HG03558 (cell line): Measurements from ENCODE around the gene CRY2.
"Not testable (repeated sequence)": the region's sequence is repeated elsewhere in the genome, so short reads cannot be mapped to it uniquely, and the experiment has no call there.

Source experiments
- ATAC-seq: cut with Tn5 transposase; IDR thresholded peaks from one replicate; pipeline ENCODE4 v1.9.1; 2021; ENCODE audit warnings: moderate number of reproducible peaks; ENCODE audit not compliant: unreplicated experiment; ENCODE audit errors: extremely low read depth

The CRY2 gene

DNA sequence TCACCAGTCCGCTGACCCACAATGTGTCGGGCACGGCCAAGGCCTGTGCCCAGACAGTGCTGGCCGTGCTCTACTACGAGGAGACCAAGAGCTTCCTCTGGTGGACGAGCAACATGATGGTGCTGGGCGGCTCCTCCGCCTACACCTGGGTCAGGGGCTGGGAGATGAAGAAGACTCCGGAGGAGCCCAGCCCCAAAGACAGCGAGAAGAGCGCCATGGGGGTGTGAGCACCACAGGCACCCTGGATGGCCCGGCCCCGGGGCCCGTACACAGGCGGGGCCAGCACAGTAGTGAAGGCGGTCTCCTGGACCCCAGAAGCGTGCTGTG lies 36.2 kb upstream of the CRY2 start:
- no peak for ATAC-seq

- ATAC-seq, result no peak
These were observed 35.5 kb upstream of the CRY2 start for GRCh38 chr11:45811571-45812290.

GRCh38 chr11:45812581-45813548 lies 34.4 kb upstream of the CRY2 start:
- ATAC-seq, result no peak

GRCh38 chr11:45815747-45816146 lies 31.5 kb upstream of the CRY2 start:
- ATAC-seq, result no peak

GRCh38 chr11:45816614-45817013 lies 30.7 kb upstream of the CRY2 start:
- ATAC-seq, result no peak

GRCh38 chr11:45817191-45817590 lies 30.1 kb upstream of the CRY2 start:
- peak; percentile 59 for ATAC-seq

DNA sequence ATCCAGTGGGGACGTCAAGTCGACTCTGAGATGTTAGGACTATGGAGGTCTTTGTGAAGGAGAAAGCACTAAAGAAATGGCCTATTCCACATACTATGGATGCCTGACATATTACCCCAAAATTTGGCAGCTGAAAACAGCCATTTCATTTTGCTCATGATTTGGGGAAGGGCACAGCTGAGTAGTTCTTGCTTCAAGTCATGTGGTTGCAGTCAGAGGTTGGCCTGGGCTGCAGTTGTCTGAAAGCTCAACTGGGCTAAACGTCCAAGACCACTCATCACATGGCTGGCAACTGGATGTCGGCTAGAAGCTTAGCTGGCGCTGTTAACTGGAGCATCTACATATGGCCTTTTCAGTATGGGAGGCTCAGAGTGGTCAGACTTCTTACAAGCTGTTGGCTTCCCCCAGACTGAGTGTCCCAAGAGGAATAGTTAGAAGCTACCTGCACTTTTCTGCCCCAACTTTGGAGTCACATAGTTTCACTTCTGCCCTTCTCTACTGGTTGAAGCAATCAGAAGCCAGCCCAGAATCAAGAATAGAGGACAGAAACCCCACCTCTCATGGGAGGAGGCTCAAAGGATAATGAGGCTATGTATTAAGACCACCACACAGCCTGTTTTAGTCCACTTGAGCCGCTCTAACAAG lies 28.2 kb upstream of the CRY2 start:
- no peak for ATAC-seq

GRCh38 chr11:45820211-45820857 lies 26.9 kb upstream of the CRY2 start:
- ATAC-seq, result no peak

GRCh38 chr11:45826492-45826891 lies 20.8 kb upstream of the CRY2 start:
- not testable (repeated sequence) for ATAC-seq

GRCh38 chr11:45827123-45827522 lies 20.2 kb upstream of the CRY2 start:
- ATAC-seq, result no peak

- no peak for ATAC-seq
These were observed 18.3 kb upstream of the CRY2 start for GRCh38 chr11:45828996-45829395.

- no peak for ATAC-seq
These were observed 16.7 kb upstream of the CRY2 start for GRCh38 chr11:45830596-45830995.

DNA sequence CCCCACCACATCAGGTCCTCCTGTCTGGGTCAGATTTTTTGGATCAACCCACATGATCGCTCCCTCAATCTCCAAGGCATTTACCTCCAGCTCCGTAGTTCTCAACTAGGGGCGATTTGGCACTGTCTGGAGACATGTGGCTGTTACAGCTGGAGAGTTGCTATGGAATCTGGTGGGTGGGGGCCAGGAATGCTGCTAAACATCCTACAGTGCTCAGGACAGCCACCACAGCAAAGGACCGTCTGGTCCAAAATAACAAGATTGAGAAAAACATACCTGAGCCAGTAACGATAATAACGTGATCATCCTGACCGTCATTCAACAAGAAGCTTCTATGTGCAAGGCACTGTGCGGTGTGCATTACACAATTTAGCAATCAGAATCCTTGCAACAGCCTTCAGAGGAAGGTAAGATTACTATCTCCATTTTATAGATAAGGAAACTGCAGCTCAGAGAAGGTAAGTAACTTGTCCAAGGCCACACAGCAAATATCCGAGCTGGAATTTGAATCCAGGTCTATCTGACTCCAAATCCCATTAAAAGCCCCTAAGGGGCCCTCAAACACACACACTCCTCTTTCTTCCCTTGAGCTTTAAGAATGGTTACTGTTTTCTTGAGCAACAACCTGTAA lies 14.3 kb upstream of the CRY2 start:
- ATAC-seq, result no peak

DNA sequence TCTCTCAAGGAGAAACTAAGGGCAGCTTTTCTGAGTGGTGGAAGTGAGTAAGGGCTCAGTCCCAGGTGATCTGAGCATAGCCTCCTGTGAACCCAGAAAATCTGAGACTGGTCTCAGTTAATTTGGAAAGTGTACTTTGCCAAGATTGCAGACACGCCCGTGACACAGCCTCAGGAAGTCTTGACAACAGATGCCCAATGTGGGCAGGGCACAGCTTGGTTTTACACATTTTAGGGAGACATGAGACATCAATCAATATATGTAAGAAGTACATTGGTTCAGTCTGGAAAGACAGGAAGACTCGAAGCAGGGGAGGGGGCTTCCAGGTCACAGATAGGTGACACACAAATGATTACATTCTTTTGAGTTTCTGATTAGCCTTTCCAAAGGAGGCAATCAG lies 13.5 kb upstream of the CRY2 start:
- ATAC-seq, result no peak

DNA sequence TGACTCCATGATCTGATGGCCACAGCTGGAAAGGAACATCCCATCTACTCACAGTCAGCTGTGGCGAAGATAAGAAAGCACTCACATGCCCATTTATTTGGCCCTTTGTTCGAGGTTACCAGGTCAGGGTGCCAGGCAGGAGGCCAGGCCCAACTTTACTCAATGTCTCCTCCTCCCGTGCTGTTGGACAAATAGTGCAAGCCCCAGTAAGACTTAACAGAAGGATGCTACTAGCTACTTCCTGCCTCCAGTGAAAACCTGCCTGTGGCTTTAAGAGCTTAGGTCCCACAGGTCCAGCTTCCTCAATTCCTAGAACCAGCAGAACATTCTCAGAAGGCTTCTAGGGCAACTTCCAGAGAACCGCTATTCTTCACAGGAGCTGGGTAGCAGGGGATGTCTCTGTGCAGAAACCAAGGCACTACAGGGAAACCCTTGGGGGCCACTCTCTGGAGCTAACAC lies 12.9 kb upstream of the CRY2 start:
- ATAC-seq, result no peak

GRCh38 chr11:45839204-45839603 lies 8.1 kb upstream of the CRY2 start:
- no peak for ATAC-seq

DNA sequence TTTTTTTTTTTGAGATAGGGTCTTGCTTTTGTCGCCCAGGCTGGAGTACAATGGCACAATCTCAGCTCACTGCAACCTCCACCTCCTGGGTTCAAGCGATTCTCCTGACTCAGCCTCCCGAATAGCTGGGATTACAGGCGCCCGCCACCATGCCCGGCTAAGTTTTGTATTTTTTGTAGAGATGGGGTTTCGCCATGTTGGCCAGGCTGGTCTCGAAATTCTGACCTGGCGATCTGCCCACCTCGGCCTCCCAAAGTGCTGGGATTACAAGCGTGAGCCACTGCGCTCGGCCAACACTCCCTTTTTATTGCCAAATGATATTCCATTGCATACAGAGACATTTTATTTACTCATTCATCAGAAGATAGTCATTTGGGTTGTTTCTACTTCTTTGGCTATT lies 7.0 kb upstream of the CRY2 start:
- not testable (repeated sequence) for ATAC-seq

DNA sequence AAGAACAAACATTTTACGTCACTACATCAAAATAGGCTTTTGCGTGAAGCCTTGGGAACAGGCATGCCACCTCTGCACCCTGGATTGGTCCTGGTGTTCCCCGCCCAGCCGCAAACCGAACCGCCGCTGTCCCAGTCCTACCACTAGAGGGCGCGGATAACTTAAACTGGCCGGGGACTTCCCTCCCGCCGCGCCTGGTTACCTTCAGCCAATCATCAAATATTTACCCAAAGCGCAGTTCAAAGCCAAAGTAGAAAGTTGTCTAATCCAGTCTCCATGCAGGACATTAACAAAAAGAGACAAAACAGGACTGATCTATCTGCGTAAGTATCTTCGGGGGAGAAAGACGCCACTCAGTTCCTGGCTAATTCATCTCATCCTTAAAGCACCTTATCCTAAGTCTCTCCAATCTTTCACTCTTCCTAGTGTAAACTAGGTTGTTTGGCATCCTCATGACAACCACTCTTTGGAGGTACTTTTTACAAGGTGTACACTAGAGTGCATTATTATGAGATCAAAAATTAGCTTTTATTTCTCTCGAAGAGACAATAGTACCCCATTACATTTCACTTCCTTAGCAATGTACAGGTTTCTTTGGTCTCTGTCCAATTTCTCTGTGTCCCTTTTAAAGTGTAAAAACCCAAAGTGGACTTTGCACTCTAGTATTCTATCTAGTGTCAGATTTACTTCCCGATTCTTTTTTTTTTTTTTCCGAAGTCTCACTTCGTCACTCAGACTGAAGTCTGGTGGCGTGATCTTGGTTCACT lies 3.9 kb upstream of the CRY2 start:
- ATAC-seq, result no peak

DNA sequence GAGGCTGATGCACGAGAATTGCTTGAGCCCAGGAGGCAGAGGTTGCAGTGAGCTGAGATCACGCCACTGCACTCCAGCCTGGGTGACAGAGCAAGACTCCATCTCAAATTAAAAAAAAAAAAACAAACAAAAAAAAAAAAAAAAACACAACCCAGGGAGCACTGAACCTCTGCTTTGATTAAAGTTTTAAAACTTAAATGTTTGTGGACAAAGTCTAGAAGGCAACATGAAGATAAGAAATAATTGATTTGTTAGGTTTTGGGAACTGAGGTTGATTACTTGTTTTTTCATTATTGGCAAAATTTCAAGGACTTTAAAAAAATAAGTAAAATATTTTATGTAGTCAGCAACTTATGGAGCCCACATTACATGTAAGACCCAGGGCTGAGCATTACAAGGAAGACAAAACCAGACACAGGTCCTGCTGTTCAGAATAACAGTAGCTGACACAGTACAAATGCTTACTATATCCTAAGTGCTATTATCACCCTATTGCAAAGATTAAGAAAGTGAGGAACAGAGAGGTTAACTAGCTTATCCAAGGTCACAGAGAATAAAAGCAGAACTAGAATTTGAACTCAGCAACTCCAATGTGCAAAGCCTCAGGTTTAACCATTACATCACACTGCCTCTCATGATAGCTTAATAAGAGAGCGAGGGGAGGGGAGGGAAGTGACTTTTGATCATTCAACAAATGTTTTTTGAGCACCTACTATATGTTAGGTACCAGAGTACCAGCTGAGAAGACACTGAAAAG lies 2.3 kb upstream of the CRY2 start:
- ATAC-seq, result no peak
